Spleen (tissue), 11 donors: ENCODE data around the gene LSAMP. TPM values are rescaled to one million over a fixed set of nuclear protein-coding genes. Genes with fewer than 3 reads are reported as not detected.

ENCODE experiments used
- DNase-seq: peaks from one replicate; pipeline ENCODE4 v3.0.0-alpha.2; 2020
- H3K27ac ChIP-seq, 8 donors: fragments of 200-600 bp; sonication (generic) in 7 of 8; 1 replicate in 4 of 8; 2 replicates in 4 of 8; pipeline versions ENCODE4 v1.5.0 to v1.8.0; 2016 to 2021; ENCODE audit warnings: inconsistent platforms in 4 of 8, mild to moderate bottlenecking in 4 of 8, moderate library complexity in 1 of 8
- H3K27me3 ChIP-seq, 7 donors: fragments of 200-600 bp; sonication (generic) in 6 of 7; replicated peaks in 1 of 7; 1 replicate in 4 of 7; 2 replicates in 3 of 7; pipeline versions ENCODE4 v1.5.0 to v1.8.0; 2016 to 2021; ENCODE audit warnings: inconsistent platforms in 3 of 7, mild to moderate bottlenecking in 1 of 7
- H3K36me3 ChIP-seq, 6 donors: fragments of 200-600 bp; sonication (generic) in 5 of 6; 1 replicate in 4 of 6; 2 replicates in 2 of 6; pipeline versions ENCODE4 v1.5.0 to v1.8.0; 2016 to 2021; ENCODE audit warnings: inconsistent platforms in 2 of 6
- H3K4me1 ChIP-seq, 6 donors: fragments of 200-600 bp; sonication (generic) in 5 of 6; 1 replicate in 3 of 6; 2 replicates in 3 of 6; pipeline versions ENCODE4 v1.5.0 to v1.8.0; 2016 to 2021; ENCODE audit warnings: inconsistent platforms in 3 of 6
- H3K4me3 ChIP-seq, 8 donors: fragments of 200-600 bp; sonication (generic) in 7 of 8; 1 replicate in 4 of 8; 2 replicates in 4 of 8; pipeline versions ENCODE4 v1.5.0 to v1.8.0; 2016 to 2021; ENCODE audit warnings: inconsistent platforms in 4 of 8, mild to moderate bottlenecking in 4 of 8, moderate library complexity in 2 of 8
- H3K9me3 ChIP-seq, 8 donors: fragments of 200-600 bp; sonication (generic) in 7 of 8; 1 replicate in 4 of 8; 2 replicates in 4 of 8; pipeline versions ENCODE4 v1.5.0 to v1.8.0; 2016 to 2021; ENCODE audit warnings: inconsistent platforms in 4 of 8
- CTCF ChIP-seq, 11 experiments: fragments of 200-600 bp in 7 of 11; fragments of 450-650 bp in 4 of 11; sonication (generic) in 4 of 11; IDR thresholded peaks in 8 of 11; conservative IDR thresholded peaks in 3 of 11; 1 replicate in 7 of 11; 2 replicates in 4 of 11; pipeline versions ENCODE4 v1.4.0 to v1.8.0; 2016 to 2021; ENCODE audit warnings: antibody characterized with exemption in 11 of 11, inconsistent platforms in 4 of 11, mild to moderate bottlenecking in 1 of 11
- POLR2A ChIP-seq, 3 donors: fragments of 450-650 bp; IDR thresholded peaks; one replicate each; pipeline ENCODE4 v1.5.1; 2017; ENCODE audit warnings: antibody characterized with exemption in 3 of 3, mild to moderate bottlenecking in 1 of 3
- POLR2AphosphoS5 ChIP-seq, 3 donors: sonication (generic); formaldehyde crosslinking; IDR thresholded peaks; one replicate each; pipeline ENCODE4 v1.5.1; 2017; ENCODE audit warnings: antibody characterized with exemption in 3 of 3
- WGBS, 5 donors: extraction: QIAGEN DNeasy Blood & Tissue Kit in 3 of 5; methylation state at CpG; one replicate each; pipeline versions ENCODE4 v1.1.5 to v1.1.7; 2013 to 2018; 5-methylcytosine and 5-hydroxymethylcytosine counted together
- intact Hi-C: fragments of 100-400 bp; cut with DNase I; formaldehyde crosslinking; loops from one replicate; pipeline ENCODE4 v1.15.0; 2023; ENCODE audit warnings: low total_unique reads
- polyA plus RNA-seq, 3 donors: library from polyadenylated mRNA; stranded (reverse); fragments of 200-250 nt; gene quantifications; one replicate each; pipeline ENCODE4 v1.2.1, GENCODE V29; 2013
- total RNA-seq, 7 donors: library from RNA; depleted of rRNA in 3 of 7; stranded (reverse); fragments of >200 nt in 3 of 7; fragmentation: NEBNext Ultra II Directional in 4 of 7; extraction: Animal tissue kit (Norgen Biotek cat#: 25700) in 4 of 7; gene quantifications; one replicate each; pipeline versions ENCODE4 v1.1.0 to v1.2.1, GENCODE V29; 2016 to 2021
- donor health status: healthy with polysubstance abuse.
- donor health status: DM: no; HTN: no; CAD: no; lungs with moderate emphysema.
- donor health status: DM: no; HTN: no; CAD: no.
- donor health status: Bipolar disorder and iron deficiency.
- donor health status: healthy.
- donor health status: DM: no; HTN: no; CAD: no.
- donor health status: DM: yes; HTN: yes; CAD: no.

Gene LSAMP
- total and polyA plus RNA-seq, 10 donors = 0.45 to 6.8 (median 1.3) TPM

GRCh38 chr3:116432795-116433194 lies 12.5 kb downstream of the LSAMP start:
- no peaks in the 10 kb centered on the region for H3K27me3 ChIP-seq
- TF ChIP-seq CTCF (IDR thresholded peaks at IDR 0.05 in 8 of 11, conservative IDR thresholded peaks at IDR 0.05 in 3 of 11) = no peak
- TF ChIP-seq POLR2AphosphoS5 (IDR thresholded peaks at IDR 0.05) = no peak
- no peak for TF ChIP-seq POLR2A (IDR thresholded peaks at IDR 0.05)
- H3K4me3 ChIP-seq = no peak overlapping the region
- intact Hi-C loops = no loop called here
- H3K4me1 ChIP-seq = no peaks in the 10 kb centered on the region
- H3K9me3 ChIP-seq = no peaks in the 10 kb centered on the region
- WGBS, 5 donors = 62 to 93% (median 86%) methylated on average over 2 of the region's 2 CpGs
- DNase-seq = no peak
- no peak overlapping the region for H3K27ac ChIP-seq
- H3K36me3 ChIP-seq = no peaks in the 10 kb centered on the region

- DNase-seq = no peak
- H3K36me3 ChIP-seq = no peaks in the 10 kb centered on the region
These were observed 15.6 kb downstream of the LSAMP start for GRCh38 chr3:116429479-116430269.

DNA sequence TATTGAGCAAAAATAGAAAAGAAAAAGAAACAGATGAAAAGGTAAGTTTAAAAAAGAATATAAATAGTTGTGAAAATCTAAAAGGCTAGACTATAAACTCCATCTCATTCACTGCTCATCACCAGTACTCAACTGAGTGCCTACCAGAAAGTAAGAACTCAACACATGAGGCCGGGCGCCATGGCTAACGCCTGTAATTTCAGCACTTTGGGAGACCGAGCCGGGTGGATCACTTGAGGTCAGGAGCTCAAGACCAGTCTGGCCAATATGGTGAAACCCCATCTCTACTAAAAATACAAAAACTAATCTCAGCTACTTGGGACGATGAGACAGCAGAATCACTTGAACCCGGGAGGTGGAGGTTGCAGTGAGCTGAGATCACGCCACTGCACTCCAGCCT lies 19.3 kb downstream of the LSAMP start:
- 89 to 93% (median 92%) methylated on average over 8 of the region's 8 CpGs for whole genome bisulfite sequencing, 5 donors

More at GRCh38 chr3:116429479-116430269, 15.6 kb downstream of the LSAMP start:
- Histone ChIP-seq H3K9me3 (no peaks in the 10 kb centered on the region), H3K27me3 (no peaks in the 10 kb centered on the region), H3K4me3 (no peak overlapping the region), H3K27ac (no peak overlapping the region), H3K4me1 (no peaks in the 10 kb centered on the region)
- TF ChIP-seq POLR2A (IDR thresholded peaks at IDR 0.05) (no peak), CTCF (IDR thresholded peaks at IDR 0.05 in 8 of 11, conservative IDR thresholded peaks at IDR 0.05 in 3 of 11) (no peak), POLR2AphosphoS5 (IDR thresholded peaks at IDR 0.05) (no peak)
- 80 to 93% (median 85%) methylated on average over 6 of the region's 6 CpGs for WGBS, 5 donors
- intact Hi-C loops = no loop called here

More for the DNA sequence above, 19.3 kb downstream of the LSAMP start:
- TF ChIP-seq POLR2AphosphoS5 (IDR thresholded peaks at IDR 0.05) (no peak), POLR2A (IDR thresholded peaks at IDR 0.05) (no peak), CTCF (IDR thresholded peaks at IDR 0.05 in 8 of 11, conservative IDR thresholded peaks at IDR 0.05 in 3 of 11) (no peak)
- H3K36me3 ChIP-seq = no peaks in the 10 kb centered on the region
- no peak overlapping the region for H3K27ac ChIP-seq
- no peak overlapping the region for H3K4me3 ChIP-seq
- H3K4me1 ChIP-seq = no peaks in the 10 kb centered on the region
- intact Hi-C loops = no loop called here
- no peaks in the 10 kb centered on the region for H3K27me3 ChIP-seq
- DNase-seq = no peak
- H3K9me3 ChIP-seq = peaks cover 0 to 6% (median 2%) of the 10 kb centered on the region in 8 donors
